ENCODE data around the gene SDF2L1. TPM values are rescaled to one million over a fixed set of nuclear protein-coding genes. Genes with fewer than 3 reads are reported as not detected.

Gene SDF2L1
- total RNA-seq, 4 donors from 2014 or later: 1.8 to 22.4 (median 11.3) TPM

DNA sequence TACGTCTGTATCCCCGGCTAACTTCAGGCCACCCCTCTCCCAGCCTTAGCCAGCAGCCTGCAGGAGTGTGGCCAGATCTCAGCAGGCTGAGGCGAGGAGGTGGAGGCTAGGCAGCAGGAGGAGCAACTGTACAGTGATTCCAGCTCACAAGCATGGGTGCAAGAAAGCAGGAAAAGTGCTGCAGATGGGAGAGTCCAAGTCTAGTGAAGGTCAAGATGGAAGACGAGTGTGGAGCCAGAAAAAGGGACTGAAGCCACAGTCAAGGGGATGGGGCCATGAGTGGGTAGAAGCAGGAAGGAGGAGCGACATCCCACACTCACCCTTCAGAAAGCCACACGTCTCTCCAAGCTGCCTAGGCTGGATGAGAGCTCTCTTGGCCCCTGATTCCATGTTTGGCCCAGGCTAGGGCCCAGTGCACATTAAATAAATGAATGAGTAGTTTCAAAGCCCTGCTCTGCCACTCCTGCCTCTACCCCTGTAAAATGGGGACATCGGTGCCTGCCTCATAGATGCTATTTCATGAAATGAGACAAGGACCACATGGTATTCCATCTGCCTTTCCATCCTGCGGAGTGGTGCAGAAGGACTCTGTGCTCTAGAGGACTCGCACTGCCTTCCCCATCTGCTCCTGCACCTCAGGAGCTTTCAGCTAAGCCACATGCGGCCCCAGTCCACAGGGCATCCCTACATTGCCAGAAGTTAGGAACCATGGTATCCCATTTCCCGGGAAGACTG is 15.2 kb upstream of the SDF2L1 start:
- H3K36me3 ChIP-seq: no peaks in the 10 kb centered on the region
- no peaks in the 10 kb centered on the region for H3K27me3 ChIP-seq
- no peak overlapping the region for H3K4me3 ChIP-seq
- no peak for DNase-seq
- peaks cover 0 to 10% of the 10 kb centered on the region in 2 donors for H3K4me1 ChIP-seq
- H3K9me3 ChIP-seq: no peaks in the 10 kb centered on the region
- TF ChIP-seq, protein P1, sequence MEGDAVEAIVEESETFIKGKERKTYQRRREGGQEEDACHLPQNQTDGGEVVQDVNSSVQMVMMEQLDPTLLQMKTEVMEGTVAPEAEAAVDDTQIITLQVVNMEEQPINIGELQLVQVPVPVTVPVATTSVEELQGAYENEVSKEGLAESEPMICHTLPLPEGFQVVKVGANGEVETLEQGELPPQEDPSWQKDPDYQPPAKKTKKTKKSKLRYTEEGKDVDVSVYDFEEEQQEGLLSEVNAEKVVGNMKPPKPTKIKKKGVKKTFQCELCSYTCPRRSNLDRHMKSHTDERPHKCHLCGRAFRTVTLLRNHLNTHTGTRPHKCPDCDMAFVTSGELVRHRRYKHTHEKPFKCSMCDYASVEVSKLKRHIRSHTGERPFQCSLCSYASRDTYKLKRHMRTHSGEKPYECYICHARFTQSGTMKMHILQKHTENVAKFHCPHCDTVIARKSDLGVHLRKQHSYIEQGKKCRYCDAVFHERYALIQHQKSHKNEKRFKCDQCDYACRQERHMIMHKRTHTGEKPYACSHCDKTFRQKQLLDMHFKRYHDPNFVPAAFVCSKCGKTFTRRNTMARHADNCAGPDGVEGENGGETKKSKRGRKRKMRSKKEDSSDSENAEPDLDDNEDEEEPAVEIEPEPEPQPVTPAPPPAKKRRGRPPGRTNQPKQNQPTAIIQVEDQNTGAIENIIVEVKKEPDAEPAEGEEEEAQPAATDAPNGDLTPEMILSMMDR (IDR thresholded peaks at IDR 0.05): no peak
- TF ChIP-seq POLR2A (IDR thresholded peaks at IDR 0.05): no peak
- H3K27ac ChIP-seq: no peak overlapping the region
- intact Hi-C loops (cut with DNase I; ENCODE audit: low total_unique reads): no loop called here

DNA sequence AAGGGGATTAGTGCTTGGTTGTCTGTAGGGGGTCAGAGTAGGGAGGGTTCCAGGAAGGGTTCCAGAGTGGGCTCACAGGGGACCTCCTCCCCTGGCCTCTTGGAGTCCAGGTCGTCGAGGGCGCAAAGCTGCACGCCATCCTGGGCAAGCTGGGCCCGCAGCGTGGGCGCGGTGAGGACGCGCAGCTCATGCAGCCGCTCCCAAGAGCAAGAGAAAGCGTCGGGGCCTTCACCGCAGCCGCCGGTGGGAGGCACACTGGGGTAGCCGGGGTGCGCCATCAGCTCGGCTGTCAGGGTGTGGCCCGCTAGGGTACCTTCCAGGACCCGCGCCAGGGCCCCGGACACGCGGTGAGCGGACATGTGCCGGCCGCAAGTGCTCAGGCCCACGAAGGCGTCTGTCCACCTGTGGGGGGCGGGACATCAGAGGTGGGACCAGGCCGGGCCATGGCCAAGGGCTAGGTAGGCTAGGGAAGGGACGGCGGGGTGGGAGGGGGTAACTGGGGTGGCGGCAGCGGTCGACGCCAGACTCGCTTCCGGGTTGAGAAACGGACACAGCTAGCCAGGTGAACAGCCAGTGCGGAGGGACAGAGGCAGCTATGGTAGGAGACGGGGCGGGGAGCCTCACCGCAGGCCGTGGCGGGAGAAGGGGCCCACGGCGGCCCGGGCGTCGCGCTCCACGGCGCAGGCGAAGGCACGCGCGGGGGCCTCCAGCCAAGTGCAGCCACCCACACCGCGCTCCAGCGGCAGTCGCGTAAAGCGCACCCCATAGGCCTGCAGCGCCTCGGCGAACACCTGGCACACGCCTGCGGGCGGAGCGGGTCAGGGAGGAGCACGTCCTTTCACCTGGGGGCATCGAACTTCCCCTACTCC is 13.5 kb upstream of the SDF2L1 start:
- no peaks in the 10 kb centered on the region for H3K36me3 ChIP-seq
- intact Hi-C loops (cut with DNase I; ENCODE audit: low total_unique reads): no loop called here

DNA sequence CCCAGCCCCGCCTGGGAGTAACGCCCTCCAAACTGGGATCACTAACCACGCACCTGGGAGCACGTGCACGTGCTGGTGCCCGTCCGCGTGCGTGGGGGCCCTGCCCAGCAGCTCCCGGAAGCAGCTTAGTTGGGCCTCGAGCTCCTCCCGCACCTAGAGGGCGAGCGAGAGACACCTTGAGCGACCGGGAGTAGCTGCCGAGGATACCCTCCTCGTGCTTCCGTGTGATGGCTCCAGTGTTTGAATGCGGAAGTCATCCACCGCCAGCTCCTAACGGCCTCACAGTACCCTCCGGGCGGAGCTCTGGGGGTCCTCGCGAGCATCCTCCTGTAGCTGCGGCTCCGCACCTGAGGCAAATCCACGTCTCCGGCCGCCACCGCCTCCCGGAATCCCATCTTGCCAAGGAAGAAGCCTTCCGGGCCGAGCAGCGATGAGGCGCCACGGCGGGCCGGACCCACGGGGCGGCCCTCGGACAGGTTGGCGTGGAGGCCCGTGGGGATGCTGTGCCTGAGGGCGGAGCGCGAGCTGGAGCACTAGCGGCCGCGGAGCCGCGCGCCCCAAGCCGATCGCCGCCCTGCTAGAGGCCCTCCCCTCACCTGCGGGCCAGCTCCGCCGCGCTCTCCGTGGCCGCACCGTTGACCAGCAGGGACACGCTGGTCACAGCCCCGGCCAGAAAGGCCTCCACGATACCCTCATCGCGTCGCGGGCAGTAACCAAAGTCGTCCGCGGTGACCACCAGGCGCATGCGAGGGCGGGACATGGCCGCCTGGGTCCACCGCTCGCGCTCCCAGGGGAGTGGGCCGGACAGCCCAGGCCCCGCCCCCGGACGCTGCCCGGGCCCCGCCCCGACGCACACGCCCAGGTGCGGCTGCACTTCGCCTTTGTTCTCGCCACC is 12.6 kb upstream of the SDF2L1 start, which contains the start of gene YDJC:
TSS of gene YDJC (minus strand) at position 768 of the 895 bp plus-strand sequence. CDS start at position 760, 8 bp downstream.
- intact Hi-C loops (cut with DNase I; ENCODE audit: low total_unique reads): no loop called here
- H3K4me1 ChIP-seq: peaks cover 0 to 7% of the 10 kb centered on the region in 2 donors
- H3K36me3 ChIP-seq: no peaks in the 10 kb centered on the region
- DNase-seq: peak; percentile 90 to 94
- H3K4me3 ChIP-seq: peak within 1 kb of the TSS; percentile 55 to 90
- H3K27me3 ChIP-seq: no peaks in the 10 kb centered on the region
- TF ChIP-seq POLR2A (IDR thresholded peaks at IDR 0.05): peak in 1 of 2 donors; percentile 63
- TF ChIP-seq, protein P1 (IDR thresholded peaks at IDR 0.05): peak in 2 of 4 experiments; percentile 49 to 92
- no peaks in the 10 kb centered on the region for H3K9me3 ChIP-seq
- H3K27ac ChIP-seq: peak within 1 kb of the TSS; percentile 52 to 83

More for the DNA sequence above, 13.5 kb upstream of the SDF2L1 start:
- H3K4me1 ChIP-seq: peaks cover 0 to 10% of the 10 kb centered on the region in 2 donors
- TF ChIP-seq POLR2A (IDR thresholded peaks at IDR 0.05): no peak
- TF ChIP-seq, protein P1 (IDR thresholded peaks at IDR 0.05): no peak
- DNase-seq: no peak
- peak overlapping the region; percentile 52 to 83 for H3K27ac ChIP-seq
- H3K27me3 ChIP-seq: no peaks in the 10 kb centered on the region
- H3K4me3 ChIP-seq: peak overlapping the region; percentile 55 to 90
- no peaks in the 10 kb centered on the region for H3K9me3 ChIP-seq

DNA sequence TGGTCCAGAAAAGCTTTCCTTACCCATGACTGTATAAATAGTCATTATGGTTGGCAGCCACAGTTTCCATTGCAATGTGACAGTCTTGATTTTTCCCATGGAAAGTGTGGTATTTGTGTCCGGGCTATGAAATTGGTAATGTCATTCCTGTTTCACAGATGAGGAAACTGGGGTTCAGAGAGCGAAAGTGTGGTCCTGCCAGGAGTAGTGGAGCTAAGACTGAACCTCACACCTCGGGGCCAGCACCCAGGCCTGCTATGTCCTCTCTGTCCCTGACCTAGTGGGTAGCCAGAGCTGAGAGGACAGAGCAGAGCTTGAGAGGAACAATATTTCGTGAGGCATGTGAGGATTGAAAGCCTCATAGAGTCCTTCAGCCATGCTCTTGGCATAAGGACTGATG is 11.1 kb upstream of the SDF2L1 start:
- no peaks in the 10 kb centered on the region for H3K27me3 ChIP-seq
- H3K36me3 ChIP-seq: no peaks in the 10 kb centered on the region
- peaks cover 0 to 7% of the 10 kb centered on the region in 2 donors for H3K4me1 ChIP-seq
- TF ChIP-seq, protein P1 (IDR thresholded peaks at IDR 0.05): no peak
- TF ChIP-seq POLR2A (IDR thresholded peaks at IDR 0.05): no peak
- H3K9me3 ChIP-seq: no peaks in the 10 kb centered on the region
- no peak overlapping the region for H3K4me3 ChIP-seq
- no peak overlapping the region for H3K27ac ChIP-seq
- no peak for DNase-seq
- intact Hi-C loops (cut with DNase I; ENCODE audit: low total_unique reads): no loop called here

Measured in uterus (tissue), 4 donors.